ENCODE measurements around the gene DDX50.

GRCh38 chr10:68857005-68857404 is 44.1 kb upstream of the DDX50 start:
- TF ChIP-seq CTCF (IDR thresholded peaks at IDR 0.05), result no peak
- TF ChIP-seq POLR2A (IDR thresholded peaks at IDR 0.05), result no peak
